ENCODE results near the gene KCNQ1. TPM values are rescaled to one million over a fixed set of nuclear protein-coding genes. Genes with fewer than 3 reads are reported as not detected.

KCNQ1 gene
- total and polyA plus RNA-seq, 9 of the 15 experiments (the other 6 are each of a cell fraction or from before 2014, with no cell fraction given): 0.44 TPM; not detected in 8

DNA sequence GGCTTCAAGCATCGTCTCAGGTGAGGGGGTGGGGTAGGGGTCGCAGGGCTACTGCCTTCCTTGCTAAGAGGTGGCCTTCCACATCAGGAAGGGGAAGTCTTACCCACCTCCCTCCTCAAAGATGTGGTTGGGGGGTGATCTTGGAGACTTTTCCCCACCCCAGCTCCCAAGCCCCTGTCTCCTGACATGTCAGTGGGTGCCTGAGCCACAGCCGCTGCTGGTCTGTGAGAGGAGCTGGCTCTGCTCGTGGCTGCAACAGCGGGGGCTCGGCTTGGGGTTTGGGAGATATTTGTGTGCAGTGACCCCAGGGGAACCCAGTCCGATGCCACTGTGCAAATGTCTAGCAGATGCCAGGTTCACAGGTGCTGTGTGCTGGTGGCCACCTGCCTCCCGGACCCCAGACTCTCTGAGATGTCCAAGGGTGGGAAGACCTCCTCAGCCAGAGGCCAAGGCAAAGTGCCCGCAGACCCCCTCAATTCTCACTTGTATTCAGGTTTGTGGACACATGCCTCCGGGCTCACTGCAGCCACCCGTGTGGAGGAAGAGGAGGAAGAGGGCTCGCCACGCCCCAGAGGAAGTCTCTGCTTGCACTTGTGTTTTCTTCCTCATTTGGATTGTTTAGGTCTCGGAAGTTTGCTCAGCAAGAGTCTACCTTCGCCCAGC lies 1.9 kb downstream of the KCNQ1 start (continued):
- TF ChIP-seq E2F1 (CRISPR knock-in tag; IDR thresholded peaks at IDR 0.05): no peak
- no peak for TF ChIP-seq MEF2A (IDR thresholded peaks at IDR 0.05; ENCODE audit: control insufficient read depth, low read depth, low read length)
- TF ChIP-seq ZNF217 (CRISPR knock-in tag; IDR thresholded peaks at IDR 0.05): no peak

- intact Hi-C loops (cut with micrococcal nuclease): no loop called here
- no peak overlapping the region for H3K4me3 ChIP-seq
- no peak overlapping the region for H3K4me2 ChIP-seq (ENCODE audit: insufficient read depth, low read length)
- POLR2A ChIA-PET: no interaction called here
- BruUV-seq (replicated peaks): no TSS peak
- H3K27me3 ChIP-seq (ENCODE audit: control insufficient read depth in 2 of 2, insufficient read depth in 2 of 2, low read length in 2 of 2): peaks cover 8 to 66% of the 10 kb centered on the region in 2 experiments; a peak in 3 of 5 replicates
- ATAC-seq (no peak), FAIRE-seq (no peak), DNase-seq (ENCODE audit: extremely low read depth in 1 of 4, low spot score in 3 of 4) (no peak)
- H3K9me1 ChIP-seq (ENCODE audit: control insufficient read depth, insufficient read depth, low read length): no peaks in the 10 kb centered on the region
- peaks cover 0 to 29% of the 10 kb centered on the region in 2 experiments; a peak in 2 of 5 replicates for H3K4me1 ChIP-seq (replicated peaks in 1 of 2; ENCODE audit: control insufficient read depth in 2 of 2, insufficient read depth in 2 of 2, low read length in 2 of 2)
- no peaks in the 10 kb centered on the region for H3K36me3 ChIP-seq (ENCODE audit: control insufficient read depth, insufficient read depth, low read length)
- in situ Hi-C loops (cut with MboI): no loop called here
- no peak overlapping the region for H2AFZ ChIP-seq (ENCODE audit: low read depth, low read length)
- 5% methylated on average over 12 of the region's 12 CpGs for WGBS (ENCODE audit: insufficient coverage, low coverage, missing lambda C conversion rate)
- H3K79me2 ChIP-seq (ENCODE audit: control insufficient read depth, insufficient read depth, low read length): no peaks in the 10 kb centered on the region
- CTCF ChIA-PET (ENCODE audit: low intra/inter-chr PET ratio): no interaction called here
- peaks cover 12% of the 10 kb centered on the region for H4K20me1 ChIP-seq (replicated peaks; ENCODE audit: control insufficient read depth, insufficient read depth, low read length)
- TF ChIP-seq TAF1 (IDR thresholded peaks at IDR 0.05; ENCODE audit: control insufficient read depth, extremely low read depth, insufficient read depth, low read length, severe bottlenecking) (no peak), POLR2B (IDR thresholded peaks at IDR 0.05; ENCODE audit: low read depth, partially characterized antibody) (no peak), POLR3G (IDR thresholded peaks at IDR 0.05; ENCODE audit: extremely low read depth, insufficient read length, insufficient replicate concordance) (no peak), ZNF75A (CRISPR knock-in tag; IDR thresholded peaks at IDR 0.05) (no peak)
- H3K9me3 ChIP-seq (replicated peaks; ENCODE audit: control insufficient read depth, insufficient read depth, low read depth, low read length): no peaks in the 10 kb centered on the region
- H3K9ac ChIP-seq (ENCODE audit: insufficient read depth in 1 of 2, low read depth in 2 of 2, low read length in 2 of 2): no peak overlapping the region
- H3K27ac ChIP-seq (ENCODE audit: extremely low read depth, low read depth, low read length): no peak overlapping the region
Measured at GRCh38 chr11:2447253-2447950, 2.6 kb downstream of the KCNQ1 start.
